Uterus (tissue), 2 donors: Measurements from ENCODE around the gene BPIFB6.

Experiments
- POLR2A ChIP-seq, 2 donors: fragments of 450-650 bp; IDR thresholded peaks; one replicate each; pipeline ENCODE4 v1.6.1; 2016; ENCODE audit warnings: antibody characterized with exemption in 2 of 2, mild to moderate bottlenecking in 1 of 2, moderate library complexity in 1 of 2
- TF ChIP-seq, protein P1 (sequence below), 4 experiments: fragments of 200-600 bp in 2 of 4; fragments of 450-650 bp in 2 of 4; sonication (generic) in 2 of 4; IDR thresholded peaks; one replicate each; pipeline ENCODE4 v1.5.1; 2016 to 2019; ENCODE audit warnings: antibody characterized with exemption in 4 of 4, mild to moderate bottlenecking in 2 of 4, moderate library complexity in 1 of 4

DNA sequence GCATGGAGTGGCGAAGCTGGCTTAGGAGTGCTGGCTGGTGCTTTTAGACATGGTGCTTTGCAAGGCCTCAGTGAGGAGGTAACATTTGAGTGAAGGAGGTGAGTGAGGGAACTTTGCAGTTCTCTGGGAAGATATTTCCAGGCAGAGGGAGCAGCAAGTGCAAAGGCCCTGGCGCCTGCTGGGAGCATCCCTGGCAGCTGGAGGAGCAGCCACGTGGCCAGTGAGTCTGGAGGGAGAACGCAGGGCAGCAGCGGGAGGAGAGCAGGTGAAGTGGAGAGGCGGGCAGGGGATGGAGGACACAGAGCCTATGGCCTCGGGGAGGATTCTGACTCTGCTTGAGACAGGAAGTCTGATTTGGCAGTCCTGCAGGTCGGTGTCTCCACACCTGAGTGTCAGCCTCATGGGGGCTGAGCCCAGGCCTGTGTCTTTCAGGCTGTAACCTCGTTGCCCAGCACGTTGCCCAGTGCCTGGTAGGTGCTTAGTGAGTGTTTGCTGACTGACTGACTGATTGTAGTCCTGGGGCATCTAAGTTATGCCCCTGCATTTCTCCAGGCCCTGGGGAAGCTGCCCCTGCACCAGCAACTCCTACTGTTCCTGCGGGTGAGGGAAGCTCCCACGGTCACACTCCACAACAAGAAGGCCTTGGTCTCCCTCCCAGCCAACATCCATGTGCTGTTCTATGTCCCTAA, 36.9 kb downstream of the BPIFB6 start:
- no peak for TF ChIP-seq POLR2A (IDR thresholded peaks at IDR 0.05)
- TF ChIP-seq, protein P1, sequence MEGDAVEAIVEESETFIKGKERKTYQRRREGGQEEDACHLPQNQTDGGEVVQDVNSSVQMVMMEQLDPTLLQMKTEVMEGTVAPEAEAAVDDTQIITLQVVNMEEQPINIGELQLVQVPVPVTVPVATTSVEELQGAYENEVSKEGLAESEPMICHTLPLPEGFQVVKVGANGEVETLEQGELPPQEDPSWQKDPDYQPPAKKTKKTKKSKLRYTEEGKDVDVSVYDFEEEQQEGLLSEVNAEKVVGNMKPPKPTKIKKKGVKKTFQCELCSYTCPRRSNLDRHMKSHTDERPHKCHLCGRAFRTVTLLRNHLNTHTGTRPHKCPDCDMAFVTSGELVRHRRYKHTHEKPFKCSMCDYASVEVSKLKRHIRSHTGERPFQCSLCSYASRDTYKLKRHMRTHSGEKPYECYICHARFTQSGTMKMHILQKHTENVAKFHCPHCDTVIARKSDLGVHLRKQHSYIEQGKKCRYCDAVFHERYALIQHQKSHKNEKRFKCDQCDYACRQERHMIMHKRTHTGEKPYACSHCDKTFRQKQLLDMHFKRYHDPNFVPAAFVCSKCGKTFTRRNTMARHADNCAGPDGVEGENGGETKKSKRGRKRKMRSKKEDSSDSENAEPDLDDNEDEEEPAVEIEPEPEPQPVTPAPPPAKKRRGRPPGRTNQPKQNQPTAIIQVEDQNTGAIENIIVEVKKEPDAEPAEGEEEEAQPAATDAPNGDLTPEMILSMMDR (IDR thresholded peaks at IDR 0.05): no peak
